Stimulated activated memory B cell treated with anti-CD40 and anti-IgM and Interleukin-4, amounts not matched to agents 10 μg/mL and 1 μg/mL and 100 μg/mL, for 72 hours (primary cell): ENCODE measurements around the gene SLC26A1.

Experiments used
- ATAC-seq: fragments of 150-1000 bp; cut with Tn5 transposase; 2 replicates; pipeline ENCODE4 v1.10.0; 2021
- H3K27ac Mint-ChIP-seq: one replicate; pipeline ENCODE4 v1.8.0; 2022; ENCODE audit warnings: mild to moderate bottlenecking, mixed read lengths
- H3K27me3 Mint-ChIP-seq: one replicate; pipeline ENCODE4 v1.8.0; 2022; ENCODE audit warnings: mixed read lengths
- H3K36me3 Mint-ChIP-seq: one replicate; pipeline ENCODE4 v1.8.0; 2022; ENCODE audit warnings: mixed read lengths
- H3K4me1 Mint-ChIP-seq: one replicate; pipeline ENCODE4 v1.8.0; 2022; ENCODE audit warnings: mixed read lengths
- H3K4me3 Mint-ChIP-seq: one replicate; pipeline ENCODE4 v1.8.0; 2022; ENCODE audit warnings: mild to moderate bottlenecking, moderate library complexity, mixed read lengths
- H3K9me3 Mint-ChIP-seq: one replicate; pipeline ENCODE4 v1.8.0; 2022; ENCODE audit warnings: mixed read lengths

Gene SLC26A1

GRCh38 chr4:963276-964225 is 29.7 kb downstream of the SLC26A1 start:
- H3K27ac Mint-ChIP-seq: no peak overlapping the region
- H3K36me3 Mint-ChIP-seq: peaks cover 17% of the 10 kb centered on the region
- no peak overlapping the region for H3K4me3 Mint-ChIP-seq
- no peaks in the 10 kb centered on the region for H3K27me3 Mint-ChIP-seq
- H3K4me1 Mint-ChIP-seq: peaks cover under 1% of the 10 kb centered on the region
- ATAC-seq: no peak
- no peaks in the 10 kb centered on the region for H3K9me3 Mint-ChIP-seq

- H3K27ac Mint-ChIP-seq: no peak overlapping the region
- no peaks in the 10 kb centered on the region for H3K4me1 Mint-ChIP-seq
- H3K36me3 Mint-ChIP-seq: peaks cover 25% of the 10 kb centered on the region
- no peaks in the 10 kb centered on the region for H3K27me3 Mint-ChIP-seq
- ATAC-seq: no peak
- no peak overlapping the region for H3K4me3 Mint-ChIP-seq
- H3K9me3 Mint-ChIP-seq: no peaks in the 10 kb centered on the region
Measured at GRCh38 chr4:962231-963208, 30.7 kb downstream of the SLC26A1 start.

GRCh38 chr4:961351-962230 is 31.6 kb downstream of the SLC26A1 start:
- no peak overlapping the region for H3K4me3 Mint-ChIP-seq

GRCh38 chr4:960636-961350 is 32.4 kb downstream of the SLC26A1 start:
- Mint-ChIP-seq H3K4me1 (no peaks in the 10 kb centered on the region), H3K27me3 (no peaks in the 10 kb centered on the region), H3K9me3 (no peaks in the 10 kb centered on the region), H3K36me3 (peaks cover 36% of the 10 kb centered on the region), H3K27ac (no peak overlapping the region), H3K4me3 (no peak overlapping the region)
- ATAC-seq: no peak

More at GRCh38 chr4:961351-962230, 31.6 kb downstream of the SLC26A1 start:
- Mint-ChIP-seq H3K36me3 (peaks cover 32% of the 10 kb centered on the region), H3K9me3 (no peaks in the 10 kb centered on the region), H3K4me1 (no peaks in the 10 kb centered on the region), H3K27ac (no peak overlapping the region), H3K27me3 (no peaks in the 10 kb centered on the region)
- peak; percentile 17 for ATAC-seq

- ATAC-seq: peak; percentile 25
- Mint-ChIP-seq H3K9me3 (no peaks in the 10 kb centered on the region), H3K4me3 (no peak overlapping the region), H3K4me1 (no peaks in the 10 kb centered on the region), H3K27me3 (no peaks in the 10 kb centered on the region), H3K27ac (no peak overlapping the region), H3K36me3 (peaks cover 34% of the 10 kb centered on the region)
Measured at GRCh38 chr4:960140-960635, 33.0 kb downstream of the SLC26A1 start.

GRCh38 chr4:959338-960139 is 33.7 kb downstream of the SLC26A1 start:
- ATAC-seq: no peak
- H3K27ac Mint-ChIP-seq: no peak overlapping the region
- H3K4me1 Mint-ChIP-seq: no peaks in the 10 kb centered on the region
- H3K9me3 Mint-ChIP-seq: no peaks in the 10 kb centered on the region
- H3K36me3 Mint-ChIP-seq: peaks cover 39% of the 10 kb centered on the region
- no peaks in the 10 kb centered on the region for H3K27me3 Mint-ChIP-seq
- no peak overlapping the region for H3K4me3 Mint-ChIP-seq

- Mint-ChIP-seq H3K27ac (no peak overlapping the region), H3K4me3 (no peak overlapping the region), H3K27me3 (no peaks in the 10 kb centered on the region), H3K9me3 (no peaks in the 10 kb centered on the region), H3K36me3 (peaks cover 46% of the 10 kb centered on the region), H3K4me1 (no peaks in the 10 kb centered on the region)
- ATAC-seq: no peak
Measured at GRCh38 chr4:958696-959337, 34.4 kb downstream of the SLC26A1 start.

- Mint-ChIP-seq H3K36me3 (peaks cover 51% of the 10 kb centered on the region), H3K27ac (no peak overlapping the region), H3K4me1 (no peaks in the 10 kb centered on the region), H3K9me3 (no peaks in the 10 kb centered on the region), H3K4me3 (no peak overlapping the region), H3K27me3 (no peaks in the 10 kb centered on the region)
- ATAC-seq: no peak
Measured at GRCh38 chr4:958314-958665, 34.9 kb downstream of the SLC26A1 start.

GRCh38 chr4:957581-958313 is 35.5 kb downstream of the SLC26A1 start:
- no peak for ATAC-seq
- Mint-ChIP-seq H3K9me3 (no peaks in the 10 kb centered on the region), H3K27ac (no peak overlapping the region), H3K27me3 (no peaks in the 10 kb centered on the region), H3K36me3 (peaks cover 54% of the 10 kb centered on the region), H3K4me1 (no peaks in the 10 kb centered on the region), H3K4me3 (no peak overlapping the region)

GRCh38 chr4:957231-957580 is 36.0 kb downstream of the SLC26A1 start:
- Mint-ChIP-seq H3K27ac (no peak overlapping the region), H3K4me1 (no peaks in the 10 kb centered on the region), H3K9me3 (no peaks in the 10 kb centered on the region), H3K27me3 (no peaks in the 10 kb centered on the region), H3K36me3 (peaks cover 53% of the 10 kb centered on the region), H3K4me3 (no peak overlapping the region)
- ATAC-seq: no peak

GRCh38 chr4:956531-957230 is 36.5 kb downstream of the SLC26A1 start:
- Mint-ChIP-seq H3K9me3 (no peaks in the 10 kb centered on the region), H3K27me3 (no peaks in the 10 kb centered on the region), H3K36me3 (peaks cover 52% of the 10 kb centered on the region), H3K27ac (no peak overlapping the region), H3K4me3 (no peak overlapping the region), H3K4me1 (no peaks in the 10 kb centered on the region)
- ATAC-seq: no peak

- Mint-ChIP-seq H3K9me3 (no peaks in the 10 kb centered on the region), H3K27ac (no peak overlapping the region), H3K4me3 (no peak overlapping the region), H3K4me1 (no peaks in the 10 kb centered on the region), H3K36me3 (peaks cover 52% of the 10 kb centered on the region), H3K27me3 (no peaks in the 10 kb centered on the region)
- no peak for ATAC-seq
Measured at GRCh38 chr4:955931-956381, 37.2 kb downstream of the SLC26A1 start.
